GM12878 (cell line): Measurements from ENCODE around the gene SMG6. TPM values are rescaled to one million over a fixed set of nuclear protein-coding genes. Genes with fewer than 3 reads are reported as not detected.

Experiments
- ATAC-seq: fragments of 200-7000 bp; cut with Tn5 transposase; 3 replicates; pipeline ENCODE4 v1.9.1; 2020; ENCODE audit warnings: mild to moderate bottlenecking, moderate library complexity
- BruUV-seq: library from RNA; stranded (reverse); fragments of 400-500 nt; replicated peaks from 2 replicates; lab custom pipeline; 2021; lab: Mats Ljungman, UMichigan
- CTCF ChIA-PET: fragments of 300-600 bp; sonication (Branson Sonifier 250); formaldehyde crosslinking; extraction: SDS; loops from one replicate; lab custom pipeline; 2021; ENCODE audit warnings: inconsistent platforms; lab: Yijun Ruan, JAX
- POLR2A ChIA-PET: fragments of 350-600 bp; formaldehyde crosslinking; extraction: SDS; loops from one replicate; lab custom pipeline; 2021; ENCODE audit warnings: inconsistent platforms; lab: Charles Lee
- RAD21 ChIA-PET: fragments of 300-600 bp; sonication (Branson Sonifier 250); formaldehyde crosslinking; loops from one replicate; lab custom pipeline; 2023; ENCODE audit warnings: antibody characterized with exemption; ENCODE audit not compliant: unreplicated experiment; lab: Charles Lee
- SMC1A ChIA-PET: fragments of 300-600 bp; sonication (Branson Sonifier 250); formaldehyde crosslinking; loops from one replicate; lab custom pipeline; 2023; ENCODE audit not compliant: unreplicated experiment, uncharacterized antibody; lab: Charles Lee
- DNase-seq: peaks from one replicate; pipeline ENCODE4 v3.0.0-alpha.2; 2011; ENCODE audit warnings: low read depth, low spot score
- FAIRE-seq: peaks from 3 replicates; lab custom pipeline; 2011; peaks lifted over from hg19 to GRCh38; lab: Jason Lieb, UNC
- H2AFZ ChIP-seq: 2 replicates; pipeline ENCODE4 v1.6.0; 2011; ENCODE audit warnings: low read depth, low read length, control low read depth; ENCODE audit not compliant: control insufficient read depth
- H3K27ac ChIP-seq: 2 replicates; pipeline ENCODE4 v1.5.1; 2011; ENCODE audit warnings: control low read depth; ENCODE audit not compliant: control insufficient read depth, insufficient read depth
- H3K27me3 ChIP-seq, 2 experiments: replicated peaks in 1 of 2; 2 replicates each; pipeline versions ENCODE4 v1.6.0 to v1.6.1; 2011; ENCODE audit warnings: low read length in 1 of 2; ENCODE audit not compliant: control insufficient read depth in 2 of 2, insufficient read depth in 2 of 2
- H3K36me3 ChIP-seq, 2 experiments: 2 replicates each; pipeline ENCODE4 v1.5.1; 2011; ENCODE audit warnings: low read length in 1 of 2; ENCODE audit not compliant: control insufficient read depth in 2 of 2, insufficient read depth in 2 of 2
- H3K4me1 ChIP-seq: 2 replicates; pipeline ENCODE4 v1.6.1; 2011; ENCODE audit warnings: mild to moderate bottlenecking, low read length, moderate library complexity, mixed read lengths; ENCODE audit not compliant: control insufficient read depth, insufficient read depth
- H3K4me2 ChIP-seq: 2 replicates; pipeline ENCODE4 v1.6.0; 2011; ENCODE audit warnings: control low read depth; ENCODE audit not compliant: control insufficient read depth, insufficient read depth
- H3K4me3 ChIP-seq: fragments of 200-600 bp; sonication (generic); 2 replicates; pipeline ENCODE4 v1.5.1; 2016
- H3K79me2 ChIP-seq: 2 replicates; pipeline ENCODE4 v1.6.0; 2011; ENCODE audit warnings: low read length; ENCODE audit not compliant: control insufficient read depth, insufficient read depth
- H3K9ac ChIP-seq: 2 replicates; pipeline ENCODE4 v1.8.0; 2011; ENCODE audit warnings: low read length, control low read depth, mixed read lengths; ENCODE audit not compliant: control insufficient read depth, insufficient read depth
- H3K9me3 ChIP-seq: replicated peaks from 3 replicates; pipeline ENCODE4 v1.5.1; 2011; ENCODE audit warnings: mild to moderate bottlenecking, low read length; ENCODE audit not compliant: control insufficient read depth, insufficient read depth
- H4K20me1 ChIP-seq: 2 replicates; pipeline ENCODE4 v1.6.0; 2011; ENCODE audit not compliant: control insufficient read depth, insufficient read depth
- EED ChIP-seq: sonication (generic); IDR thresholded peaks from 2 replicates; pipeline ENCODE4 v1.6.1; 2016; ENCODE audit warnings: antibody characterized with exemption, low read depth
- NFXL1 ChIP-seq: fragments of 450-650 bp; IDR thresholded peaks from 2 replicates; pipeline ENCODE4 v1.6.1; 2017; ENCODE audit warnings: antibody characterized with exemption, mild to moderate bottlenecking, borderline replicate concordance
- ZNF274 ChIP-seq: IDR thresholded peaks from one replicate; pipeline ENCODE4 v1.8.0; 2011; ENCODE audit not compliant: insufficient read length, insufficient read depth
- ZSCAN29 ChIP-seq: fragments of 450-650 bp; IDR thresholded peaks from 2 replicates; pipeline ENCODE4 v1.6.1; 2017; ENCODE audit warnings: mild to moderate bottlenecking, moderate library complexity
- whole genome bisulfite sequencing: methylation state at CpG from one replicate; pipeline ENCODE4 v1.1.6; 2016; ENCODE audit warnings: low lambda C conversion rate; ENCODE audit not compliant: insufficient replicate concordance, insufficient coverage; ENCODE audit errors: missing lambda C conversion rate; 5-methylcytosine and 5-hydroxymethylcytosine counted together
- in situ Hi-C: fragments of 300-500 bp; cut with MboI; formaldehyde crosslinking; loops from 9 replicates; pipeline ENCODE4 v1.14.3; 2018; ENCODE audit warnings: mixed read lengths
- intact Hi-C: fragments of 100-400 bp; cut with micrococcal nuclease; formaldehyde crosslinking; loops from one replicate; pipeline ENCODE4 v1.14.2; 2022; ENCODE audit not compliant: unreplicated experiment
- polyA plus RNA-seq, 11 experiments: library from polyadenylated mRNA; depleted of rRNA in 4 of 11; unstranded in 6 of 11; stranded (reverse) in 5 of 11; fragments of >200 nt; fragmentation: Nextera tagmentation in 4 of 11; fragmentation: Illumina TruSeq in 1 of 11; extraction: Ambion mirVana in 4 of 11; extraction: Trizol in 1 of 11; gene quantifications; 1 replicate in 1 of 11; 2 replicates in 10 of 11; pipeline versions ENCODE4 v1.2.1 to v1.2.3, GENCODE V29; 2011 to 2016; ENCODE audit warnings: inconsistent platforms in 2 of 11, missing spikeins in 2 of 11, low read depth in 1 of 11
- total RNA-seq, 4 experiments: library from RNA; depleted of rRNA in 3 of 4; stranded (reverse); fragments of >200 nt in 3 of 4; fragmentation: Illumina TruSeq in 1 of 4; extraction: Trizol in 1 of 4; gene quantifications; 2 replicates each; pipeline versions ENCODE4 v1.2.1 to v1.2.3, GENCODE V29; 2013 to 2021

Gene SMG6
- total and polyA plus RNA-seq, 10 of the 15 experiments (the other 5 are each of a cell fraction or from before 2014, with no cell fraction given), result 0.58 to 28.7 (median 15.7) TPM

GRCh38 chr17:2179615-2180295, 123.8 kb downstream of the SMG6 start:
- H3K4me2 ChIP-seq, result no peak overlapping the region
- no peak overlapping the region for H3K27ac ChIP-seq
- no peak overlapping the region for H2AFZ ChIP-seq
- ChIA-PET POLR2A (interaction anchor here (0.6 kb wide), 2 partner anchors 88 to 705 kb away, joined by 3 to 4 read pairs; no protein-coding TSS in a partner anchor), RAD21 (interaction anchor here (2.5 kb wide), 1 partner anchor 65 kb away, joined by 8 read pairs; no protein-coding TSS in a partner anchor), SMC1A (interaction anchor here (3.1 kb wide), 1 partner anchor 65 kb away, joined by 17 read pairs; no protein-coding TSS in a partner anchor), CTCF (interaction anchor here (1.6 to 4.8 kb wide), 5 partner anchors 61 to 123 kb away, joined by 4 to 23 read pairs (median 9); no protein-coding TSS in a partner anchor)
- H4K20me1 ChIP-seq, result no peaks in the 10 kb centered on the region
- 98% methylated on average over 9 of the region's 9 CpGs for WGBS
- TF ChIP-seq ZSCAN29 (no peak), EED (no peak), NFXL1 (no peak)
- intact Hi-C loops (no loop called here), in situ Hi-C loops (no loop called here)
- no peaks in the 10 kb centered on the region for H3K27me3 ChIP-seq
- no peak overlapping the region for H3K4me3 ChIP-seq
- H3K79me2 ChIP-seq, result no peaks in the 10 kb centered on the region
- ATAC-seq (no peak), FAIRE-seq (no peak), DNase-seq (no peak)
- H3K36me3 ChIP-seq, result peaks cover 18 to 34% of the 10 kb centered on the region in 2 experiments
- BruUV-seq, result no TSS peak
- H3K9ac ChIP-seq, result no peak overlapping the region
- H3K9me3 ChIP-seq, result no peaks in the 10 kb centered on the region
- no peaks in the 10 kb centered on the region for H3K4me1 ChIP-seq

GRCh38 chr17:2178798-2179501, 124.6 kb downstream of the SMG6 start:
- ChIA-PET SMC1A (interaction anchor here (1.9 to 3.1 kb wide), 2 partner anchors 66 to 84 kb away, joined by 6 to 17 read pairs; no protein-coding TSS in a partner anchor), POLR2A (interaction anchor here (0.6 kb wide), 1 partner anchor 87 kb away, joined by 4 read pairs; no protein-coding TSS in a partner anchor), RAD21 (interaction anchor here (1.8 to 2.5 kb wide), 2 partner anchors 45 to 66 kb away, joined by 4 to 8 read pairs; no protein-coding TSS in a partner anchor), CTCF (interaction anchor here (1.5 to 4.8 kb wide), 6 partner anchors 62 to 122 kb away, joined by 4 to 23 read pairs (median 7); no protein-coding TSS in a partner anchor)
- Histone ChIP-seq H3K4me1 (no peaks in the 10 kb centered on the region), H3K9me3 (no peaks in the 10 kb centered on the region), H3K9ac (no peak overlapping the region), H3K4me3 (no peak overlapping the region), H4K20me1 (no peaks in the 10 kb centered on the region), H3K79me2 (no peaks in the 10 kb centered on the region), H3K27ac (no peak overlapping the region), H3K27me3 (no peaks in the 10 kb centered on the region), H3K36me3 (peaks cover 23 to 37% of the 10 kb centered on the region in 2 experiments), H3K4me2 (no peak overlapping the region), H2AFZ (no peak overlapping the region)
- no peak for FAIRE-seq
- no peak for ATAC-seq
- no peak for DNase-seq
- in situ Hi-C loops, result no loop called here
- intact Hi-C loops, result no loop called here
- 90% methylated on average over 15 of the region's 15 CpGs for WGBS
- TF ChIP-seq ZNF274, result no peak
- no TSS peak for BruUV-seq
